ENCODE data around the gene IRF8.

IRF8 gene

DNA sequence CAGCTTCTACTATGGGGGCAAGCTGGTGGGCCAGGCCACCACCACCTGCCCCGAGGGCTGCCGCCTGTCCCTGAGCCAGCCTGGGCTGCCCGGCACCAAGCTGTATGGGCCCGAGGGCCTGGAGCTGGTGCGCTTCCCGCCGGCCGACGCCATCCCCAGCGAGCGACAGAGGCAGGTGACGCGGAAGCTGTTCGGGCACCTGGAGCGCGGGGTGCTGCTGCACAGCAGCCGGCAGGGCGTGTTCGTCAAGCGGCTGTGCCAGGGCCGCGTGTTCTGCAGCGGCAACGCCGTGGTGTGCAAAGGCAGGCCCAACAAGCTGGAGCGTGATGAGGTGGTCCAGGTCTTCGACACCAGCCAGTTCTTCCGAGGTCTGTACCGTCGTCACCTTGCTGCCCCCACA is 19.5 kb downstream of the IRF8 start:
- no peak for TF ChIP-seq POLR2A (IDR thresholded peaks at IDR 0.05; ENCODE audit: low read depth, low read length)
- no peak; the same call in none of the 2 replicates for TF ChIP-seq POLR2AphosphoS5 (IDR thresholded peaks at IDR 0.05; ENCODE audit: low read depth, low read length)
- TF ChIP-seq TAF1 (IDR thresholded peaks at IDR 0.05; ENCODE audit: borderline replicate concordance, low read depth, low read length), result no peak
- FAIRE-seq (no peak), DNase-seq (ENCODE audit: insufficient read length) (no peak)

GRCh38 chr16:85919271-85920267 is 20.6 kb downstream of the IRF8 start:
- DNase-seq (ENCODE audit: insufficient read length) (no peak), FAIRE-seq (no peak)
- TF ChIP-seq POLR2AphosphoS5 (IDR thresholded peaks at IDR 0.05; ENCODE audit: low read depth, low read length), result 0 out of 2 replicates have a peak, but pooled peaks have one; percentile 10
- no peak for TF ChIP-seq TAF1 (IDR thresholded peaks at IDR 0.05; ENCODE audit: borderline replicate concordance, low read depth, low read length)
- no peak for TF ChIP-seq POLR2A (IDR thresholded peaks at IDR 0.05; ENCODE audit: low read depth, low read length)

DNA sequence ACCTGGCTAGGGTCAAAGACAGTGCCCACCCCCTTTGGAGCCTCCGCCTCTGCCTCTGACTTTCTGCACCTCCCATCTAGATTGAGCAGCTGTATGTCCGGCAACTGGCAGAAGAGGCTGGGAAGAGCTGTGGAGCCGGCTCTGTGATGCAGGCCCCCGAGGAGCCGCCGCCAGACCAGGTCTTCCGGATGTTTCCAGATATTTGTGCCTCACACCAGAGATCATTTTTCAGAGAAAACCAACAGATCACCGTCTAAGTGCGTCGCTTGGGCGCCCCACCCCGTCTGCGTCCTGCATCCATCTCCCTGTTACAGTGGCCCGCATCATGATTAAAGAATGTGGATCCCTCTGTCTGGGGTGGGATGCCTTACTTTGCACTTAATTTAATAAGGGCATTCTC is 22.1 kb downstream of the IRF8 start:
- no peak for FAIRE-seq
- TF ChIP-seq POLR2A (IDR thresholded peaks at IDR 0.05; ENCODE audit: low read depth, low read length), result no peak
- TF ChIP-seq POLR2AphosphoS5 (IDR thresholded peaks at IDR 0.05; ENCODE audit: low read depth, low read length), result no peak
- no peak for TF ChIP-seq TAF1 (IDR thresholded peaks at IDR 0.05; ENCODE audit: borderline replicate concordance, low read depth, low read length)
- no peak for DNase-seq (ENCODE audit: insufficient read length)

DNA sequence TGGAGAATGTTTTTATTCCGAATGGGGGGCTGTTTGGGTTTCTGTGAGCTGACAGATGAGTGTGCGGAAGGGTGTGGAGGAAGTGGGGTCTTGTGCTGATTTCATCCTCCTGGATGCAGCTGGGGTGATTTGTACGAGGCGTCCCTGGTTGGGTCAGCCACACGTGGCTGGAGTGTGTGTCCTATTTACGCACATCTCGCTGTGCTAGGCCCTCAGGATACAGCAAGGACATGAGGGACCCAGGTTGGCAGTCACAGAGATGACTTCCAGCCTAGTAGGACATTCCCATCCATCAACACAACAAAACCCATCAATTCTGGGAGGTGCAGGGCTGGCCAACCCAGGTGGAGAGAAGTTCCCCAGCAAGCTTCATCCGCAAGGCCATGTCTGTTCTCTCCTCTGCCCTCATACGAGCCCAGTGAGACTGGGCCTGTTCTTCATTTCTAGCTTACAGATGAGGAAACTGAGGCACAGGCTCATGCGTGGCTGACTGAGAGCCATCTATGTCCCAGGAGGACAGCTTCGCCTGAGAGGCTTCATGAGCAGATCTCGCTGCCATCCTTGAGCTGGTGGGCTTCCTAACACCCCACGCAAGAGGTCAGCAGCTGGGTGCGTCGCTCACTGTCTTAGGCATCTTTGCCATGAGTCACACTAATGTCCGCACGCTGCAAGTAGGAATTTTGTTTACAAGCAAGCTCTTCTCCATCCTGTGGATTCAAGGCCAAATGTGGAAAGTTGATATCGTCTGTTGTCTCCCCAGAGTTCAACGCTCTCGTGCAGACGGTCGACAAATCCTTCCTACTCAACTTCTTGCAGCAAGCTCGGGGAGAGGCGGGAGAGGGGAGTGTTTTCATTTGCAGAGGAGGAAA is 24.4 kb downstream of the IRF8 start:
- FAIRE-seq (no peak), DNase-seq (ENCODE audit: insufficient read length) (no peak)

GRCh38 chr16:85924675-85925074 is 25.7 kb downstream of the IRF8 start:
- FAIRE-seq (no peak), DNase-seq (ENCODE audit: insufficient read length) (no peak)
- TF ChIP-seq POLR2AphosphoS5 (IDR thresholded peaks at IDR 0.05; ENCODE audit: low read depth, low read length) (no peak), TAF1 (IDR thresholded peaks at IDR 0.05; ENCODE audit: borderline replicate concordance, low read depth, low read length) (no peak), POLR2A (IDR thresholded peaks at IDR 0.05; ENCODE audit: low read depth, low read length) (no peak)

More for the DNA sequence above, 24.4 kb downstream of the IRF8 start:
- peak; percentile 77 for TF ChIP-seq POLR2AphosphoS5 (IDR thresholded peaks at IDR 0.05; ENCODE audit: low read depth, low read length)
- no peak for TF ChIP-seq TAF1 (IDR thresholded peaks at IDR 0.05; ENCODE audit: borderline replicate concordance, low read depth, low read length)
- TF ChIP-seq POLR2A (IDR thresholded peaks at IDR 0.05; ENCODE audit: low read depth, low read length), result peak; percentile 73

DNA sequence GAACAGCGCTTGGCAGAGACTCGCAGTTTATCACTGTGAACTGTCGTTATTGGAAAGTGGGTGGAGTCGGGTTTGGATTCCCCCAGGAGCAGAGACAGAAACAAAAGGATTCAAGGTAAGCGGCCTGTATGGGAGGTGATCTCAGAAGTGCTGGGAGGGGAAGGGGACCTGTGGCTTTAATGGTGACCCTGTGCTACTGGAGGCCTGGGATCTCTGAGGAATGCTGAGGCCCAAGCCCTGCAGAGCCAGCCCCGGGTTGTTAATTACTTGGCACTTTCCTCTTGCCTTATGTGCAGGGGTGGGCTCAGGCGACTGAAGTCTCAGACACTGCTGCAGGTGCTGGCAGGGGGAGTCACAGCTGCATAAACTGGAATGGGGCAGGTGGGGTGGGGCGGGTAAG is 27.4 kb downstream of the IRF8 start:
- TF ChIP-seq TAF1 (IDR thresholded peaks at IDR 0.05; ENCODE audit: borderline replicate concordance, low read depth, low read length) (no peak), POLR2A (IDR thresholded peaks at IDR 0.05; ENCODE audit: low read depth, low read length) (no peak), POLR2AphosphoS5 (IDR thresholded peaks at IDR 0.05; ENCODE audit: low read depth, low read length) (no peak)
- no peak for FAIRE-seq
- no peak for DNase-seq (ENCODE audit: insufficient read length)

- FAIRE-seq, result no peak
- no peak for TF ChIP-seq TAF1 (IDR thresholded peaks at IDR 0.05; ENCODE audit: borderline replicate concordance, low read depth, low read length)
- no peak for DNase-seq (ENCODE audit: insufficient read length)
Observed at GRCh38 chr16:85927371-85927770, 28.4 kb downstream of the IRF8 start.

- TF ChIP-seq POLR2AphosphoS5 (IDR thresholded peaks at IDR 0.05; ENCODE audit: low read depth, low read length) (no peak), TAF1 (IDR thresholded peaks at IDR 0.05; ENCODE audit: borderline replicate concordance, low read depth, low read length) (no peak)
- no peak for FAIRE-seq
- no peak for DNase-seq (ENCODE audit: insufficient read length)
Observed at GRCh38 chr16:85927959-85928358, 29.0 kb downstream of the IRF8 start.

DNA sequence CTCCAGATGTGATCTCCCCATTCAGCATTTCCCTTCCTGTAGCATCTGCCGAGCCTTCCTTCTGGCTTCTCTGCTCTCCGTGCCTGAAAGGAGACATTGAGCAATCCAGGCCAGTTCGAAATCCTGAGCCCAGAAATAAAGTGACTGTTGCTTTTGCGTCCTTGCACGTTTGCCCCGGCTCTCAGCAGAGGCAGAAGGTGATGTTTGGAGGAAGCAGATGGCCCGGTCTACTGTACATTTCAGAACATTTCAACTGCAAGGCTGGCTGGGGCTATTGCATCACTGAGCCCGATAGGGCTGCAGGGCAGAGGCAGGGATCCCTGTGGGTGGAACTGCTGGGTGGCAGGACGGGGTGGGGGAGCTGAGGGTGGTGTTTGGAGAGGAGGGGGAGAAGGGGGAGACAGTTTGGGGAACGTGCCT is 29.4 kb downstream of the IRF8 start:
- no peak for TF ChIP-seq POLR2AphosphoS5 (IDR thresholded peaks at IDR 0.05; ENCODE audit: low read depth, low read length)
- no peak for TF ChIP-seq POLR2A (IDR thresholded peaks at IDR 0.05; ENCODE audit: low read depth, low read length)
- TF ChIP-seq TAF1 (IDR thresholded peaks at IDR 0.05; ENCODE audit: borderline replicate concordance, low read depth, low read length), result no peak
- DNase-seq (ENCODE audit: insufficient read length) (no peak), FAIRE-seq (peak; percentile 33)

- DNase-seq (ENCODE audit: insufficient read length), result no peak
- no peak for TF ChIP-seq POLR2A (IDR thresholded peaks at IDR 0.05; ENCODE audit: low read depth, low read length)
- no peak for TF ChIP-seq POLR2AphosphoS5 (IDR thresholded peaks at IDR 0.05; ENCODE audit: low read depth, low read length)
- no peak for TF ChIP-seq TAF1 (IDR thresholded peaks at IDR 0.05; ENCODE audit: borderline replicate concordance, low read depth, low read length)
- no peak for FAIRE-seq
Observed at GRCh38 chr16:85929259-85929721, 30.3 kb downstream of the IRF8 start.

DNA sequence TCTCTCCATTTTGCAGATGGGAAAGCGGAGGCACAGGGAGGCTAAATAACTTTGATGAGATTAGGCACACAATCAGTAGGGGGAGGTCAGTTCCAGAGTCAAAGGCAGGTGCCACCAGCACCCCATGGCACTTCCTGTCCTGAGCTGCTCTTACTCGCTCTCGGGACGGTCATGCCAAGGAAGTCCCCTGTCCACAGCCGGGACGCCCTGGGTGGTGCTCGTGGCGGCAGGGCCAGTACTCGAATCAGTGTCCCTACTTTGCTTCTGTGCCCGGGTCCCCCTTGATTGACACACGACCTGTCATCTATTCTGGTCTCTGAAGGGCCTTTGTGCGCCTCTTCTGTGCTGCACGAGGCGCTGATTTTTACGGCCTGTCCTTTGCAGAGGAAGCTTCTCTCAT is 31.3 kb downstream of the IRF8 start:
- DNase-seq (ENCODE audit: insufficient read length), result no peak
- TF ChIP-seq POLR2AphosphoS5 (IDR thresholded peaks at IDR 0.05; ENCODE audit: low read depth, low read length) (no peak), TAF1 (IDR thresholded peaks at IDR 0.05; ENCODE audit: borderline replicate concordance, low read depth, low read length) (no peak), POLR2A (IDR thresholded peaks at IDR 0.05; ENCODE audit: low read depth, low read length) (no peak)
- FAIRE-seq, result no peak
